T-cell (primary cell): ENCODE results near the gene CARS1. TPM values are rescaled to one million over a fixed set of nuclear protein-coding genes. Genes with fewer than 3 reads are reported as not detected.

Experiments used
- ATAC-seq, 4 experiments: fragments of 200-7000 bp in 3 of 4; fragments of 150-1000 bp in 1 of 4; cut with Tn5 transposase; replicated peaks in 1 of 4; 1 replicate in 3 of 4; 2 replicates in 1 of 4; pipeline ENCODE4 v1.10.0; 2021; ENCODE audit warnings: moderate library complexity in 3 of 4, mild to moderate bottlenecking in 2 of 4, moderate number of reproducible peaks in 1 of 4
- CTCF ChIA-PET, 2 donors: fragments of 300-600 bp; sonication (Branson Sonifier 250); formaldehyde crosslinking; loops; one replicate each; lab custom pipeline; 2022; ENCODE audit warnings: antibody characterized with exemption in 2 of 2; lab: Charles Lee
- POLR2A ChIA-PET, 2 donors: fragments of 300-600 bp; sonication (Branson Sonifier 250); formaldehyde crosslinking; loops; one replicate each; lab custom pipeline; 2022; ENCODE audit warnings: antibody characterized with exemption in 2 of 2; lab: Charles Lee
- DNase-seq, 35 experiments: peaks; one replicate each; pipeline versions ENCODE4 v3.0.0 to v3.0.0-alpha.2; 2013 to 2023
- H3K27ac ChIP-seq: one replicate; pipeline ENCODE4 v1.5.1; 2013; ENCODE audit warnings: low read length
- H3K27me3 ChIP-seq, 2 experiments: replicated peaks in 1 of 2; 1 replicate in 1 of 2; 2 replicates in 1 of 2; pipeline versions ENCODE4 v1.6.1 to v1.7.0; 2013; ENCODE audit warnings: low read length in 1 of 2, mixed read lengths in 1 of 2; ENCODE audit not compliant: control insufficient read depth in 2 of 2, insufficient read depth in 2 of 2; ENCODE audit errors: extremely low read depth in 1 of 2
- H3K36me3 ChIP-seq, 2 donors: 1 replicate in 1 of 2; 2 replicates in 1 of 2; pipeline versions ENCODE4 v1.6.1 to v1.7.0; 2013; ENCODE audit warnings: low read length in 1 of 2; ENCODE audit not compliant: control insufficient read depth in 2 of 2, insufficient read depth in 1 of 2; ENCODE audit errors: extremely low read depth in 1 of 2
- H3K4me1 ChIP-seq, 2 experiments: 1 replicate in 1 of 2; 2 replicates in 1 of 2; pipeline versions ENCODE4 v1.6.1 to v1.7.0; 2013; ENCODE audit warnings: low read length in 2 of 2, mixed read lengths in 1 of 2; ENCODE audit not compliant: insufficient read depth in 2 of 2, control insufficient read depth in 1 of 2; ENCODE audit errors: extremely low read depth in 1 of 2
- H3K4me3 ChIP-seq, 2 donors: 1 replicate in 1 of 2; 2 replicates in 1 of 2; pipeline versions ENCODE4 v1.5.1 to v1.7.0; 2013; ENCODE audit warnings: mild to moderate bottlenecking in 2 of 2, low read length in 1 of 2, moderate library complexity in 1 of 2; ENCODE audit not compliant: control insufficient read depth in 1 of 2; ENCODE audit errors: extremely low read depth in 1 of 2
- H3K9me3 ChIP-seq: 2 replicates; pipeline ENCODE4 v1.7.0; 2013
- H3K27ac Mint-ChIP-seq, 2 donors: one replicate each; pipeline ENCODE4 v1.8.0; 2020 to 2021; ENCODE audit warnings: mild to moderate bottlenecking in 2 of 2, mixed read lengths in 2 of 2
- H3K27me3 Mint-ChIP-seq, 2 donors: one replicate each; pipeline ENCODE4 v1.8.0; 2021 to 2022; ENCODE audit warnings: mixed read lengths in 2 of 2
- H3K36me3 Mint-ChIP-seq: one replicate; pipeline ENCODE4 v1.8.0; 2021; ENCODE audit warnings: mixed read lengths
- H3K4me1 Mint-ChIP-seq, 3 donors: one replicate each; pipeline ENCODE4 v1.8.0; 2020 to 2022; ENCODE audit warnings: mixed read lengths in 3 of 3, mild to moderate bottlenecking in 1 of 3
- H3K4me3 Mint-ChIP-seq, 3 donors: one replicate each; pipeline ENCODE4 v1.8.0; 2020 to 2022; ENCODE audit warnings: mild to moderate bottlenecking in 3 of 3, mixed read lengths in 3 of 3, moderate library complexity in 3 of 3
- H3K9me3 Mint-ChIP-seq, 3 donors: one replicate each; pipeline ENCODE4 v1.8.0; 2020 to 2022; ENCODE audit warnings: mixed read lengths in 3 of 3
- WGBS: methylation state at CpG from one replicate; pipeline ENCODE4 v1.1.5; 2013; ENCODE audit warnings: missing lambda C conversion rate; ENCODE audit not compliant: insufficient coverage; 5-methylcytosine and 5-hydroxymethylcytosine counted together
- total RNA-seq, 35 experiments: library from RNA in 6 of 35; stranded (reverse) in 6 of 35; fragments of 120-200 nt in 1 of 35; gene quantifications; one replicate each; pipeline versions ENCODE4 v1.2.1 to v1.2.4 and lab custom pipeline; 2013 to 2026

Gene CARS1
- total RNA-seq, 5 donors from 2014 or later (not counting 1 experiment from before 2014, with no cell fraction given), result 45.3 to 113 (median 109) TPM

- peaks cover 23 to 46% (median 25%) of the 10 kb centered on the region in 3 donors for H3K4me1 Mint-ChIP-seq
- no peaks in the 10 kb centered on the region for H3K27me3 Mint-ChIP-seq
- Histone ChIP-seq H3K9me3 (no peaks in the 10 kb centered on the region), H3K27ac (no peak overlapping the region), H3K27me3 (no peaks in the 10 kb centered on the region), H3K36me3 (peaks cover 18 to 91% of the 10 kb centered on the region in 2 donors), H3K4me1 (no peaks in the 10 kb centered on the region), H3K4me3 (no peak overlapping the region)
- no peak overlapping the region for H3K27ac Mint-ChIP-seq
- H3K36me3 Mint-ChIP-seq, result peaks cover 75% of the 10 kb centered on the region
- ChIA-PET CTCF (no interaction called here), POLR2A (interaction anchor here (0.7 kb wide), 2 partner anchors 9 to 69 kb away, joined by 3 to 11 read pairs; no protein-coding TSS in a partner anchor)
- no peaks in the 10 kb centered on the region for H3K9me3 Mint-ChIP-seq
- no peak for DNase-seq
- no peak for ATAC-seq
- H3K4me3 Mint-ChIP-seq, result no peak overlapping the region
- WGBS, result 100% methylated on average over 4 of the region's 7 CpGs
Observed at GRCh38 chr11:2963112-2963754, 94.0 kb downstream of the CARS1 start.

DNA sequence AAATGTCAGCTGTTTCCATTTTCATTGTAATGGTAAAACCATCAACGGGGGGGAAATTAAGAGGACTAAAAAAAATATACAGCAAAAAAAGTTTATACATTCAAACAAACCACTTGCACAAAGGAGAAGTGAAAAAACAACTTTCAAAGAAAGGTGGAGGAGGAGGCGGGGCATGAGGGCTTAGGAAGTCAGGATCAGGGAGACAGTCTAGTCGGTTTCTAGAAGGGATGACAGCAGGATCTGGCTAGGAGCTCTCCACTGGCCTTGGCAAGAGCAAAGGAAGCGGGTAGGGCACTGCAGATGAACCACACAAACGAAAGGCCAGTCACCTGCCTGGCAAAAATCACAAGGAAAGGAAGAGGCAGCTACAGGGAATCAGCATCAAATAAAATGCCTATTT lies 96.1 kb downstream of the CARS1 start:
- no peak for DNase-seq
- Histone ChIP-seq H3K36me3 (peaks cover 16 to 94% of the 10 kb centered on the region in 2 donors), H3K27me3 (no peaks in the 10 kb centered on the region), H3K4me3 (no peak overlapping the region), H3K27ac (no peak overlapping the region), H3K4me1 (no peaks in the 10 kb centered on the region), H3K9me3 (no peaks in the 10 kb centered on the region)
- ChIA-PET CTCF (no interaction called here), POLR2A (interaction anchor here in 1 of 2 donors (0.7 kb wide), 1 partner anchor 65 kb away, joined by 4 read pairs; no protein-coding TSS in a partner anchor)
- Mint-ChIP-seq H3K27me3 (no peaks in the 10 kb centered on the region), H3K9me3 (no peaks in the 10 kb centered on the region), H3K27ac (no peak overlapping the region), H3K36me3 (peaks cover 72% of the 10 kb centered on the region), H3K4me3 (no peak overlapping the region), H3K4me1 (peaks cover 18 to 39% (median 20%) of the 10 kb centered on the region in 3 donors)
- WGBS, result 89% methylated on average over 2 of the region's 5 CpGs
- ATAC-seq, result no peak

- no peak overlapping the region for H3K4me3 Mint-ChIP-seq
- ChIA-PET POLR2A (no interaction called here), CTCF (interaction anchor here in 1 of 2 donors (1.2 kb wide), 1 partner anchor 12 kb away, joined by 4 read pairs; no protein-coding TSS in a partner anchor)
- H3K36me3 Mint-ChIP-seq, result peaks cover 73% of the 10 kb centered on the region
- peaks cover 15 to 93% of the 10 kb centered on the region in 2 donors for H3K36me3 ChIP-seq
- no peaks in the 10 kb centered on the region for H3K9me3 ChIP-seq
- no peak overlapping the region for H3K4me3 ChIP-seq
- no peaks in the 10 kb centered on the region for H3K27me3 Mint-ChIP-seq
- DNase-seq (no peak), ATAC-seq (no peak)
- 100% methylated on average over 1 of the region's 7 CpGs for WGBS
- no peak overlapping the region for H3K27ac ChIP-seq
- no peaks in the 10 kb centered on the region for H3K9me3 Mint-ChIP-seq
- no peaks in the 10 kb centered on the region for H3K27me3 ChIP-seq
- H3K27ac Mint-ChIP-seq, result no peak overlapping the region
- peaks cover 18 to 36% (median 23%) of the 10 kb centered on the region in 3 donors for H3K4me1 Mint-ChIP-seq
- no peaks in the 10 kb centered on the region for H3K4me1 ChIP-seq
Observed at GRCh38 chr11:2960139-2960538, 97.1 kb downstream of the CARS1 start.

GRCh38 chr11:2958251-2958650 lies 99.0 kb downstream of the CARS1 start:
- no peaks in the 10 kb centered on the region for H3K27me3 ChIP-seq
- Mint-ChIP-seq H3K36me3 (peaks cover 70% of the 10 kb centered on the region), H3K27me3 (no peaks in the 10 kb centered on the region), H3K9me3 (no peaks in the 10 kb centered on the region), H3K4me1 (peaks cover 16 to 24% (median 22%) of the 10 kb centered on the region in 3 donors), H3K4me3 (no peak overlapping the region), H3K27ac (peak overlapping the region in 1 of 2 donors; percentile 36)
- H3K36me3 ChIP-seq, result peaks cover 10 to 91% of the 10 kb centered on the region in 2 donors
- CTCF ChIA-PET, result no interaction called here
- H3K27ac ChIP-seq, result no peak overlapping the region
- no peaks in the 10 kb centered on the region for H3K9me3 ChIP-seq
- no peak overlapping the region for H3K4me3 ChIP-seq
- WGBS, result 100% methylated on average over 1 of the region's 3 CpGs
- no peak for DNase-seq
- ATAC-seq, result no peak
- POLR2A ChIA-PET, result no interaction called here
- H3K4me1 ChIP-seq, result no peaks in the 10 kb centered on the region

DNA sequence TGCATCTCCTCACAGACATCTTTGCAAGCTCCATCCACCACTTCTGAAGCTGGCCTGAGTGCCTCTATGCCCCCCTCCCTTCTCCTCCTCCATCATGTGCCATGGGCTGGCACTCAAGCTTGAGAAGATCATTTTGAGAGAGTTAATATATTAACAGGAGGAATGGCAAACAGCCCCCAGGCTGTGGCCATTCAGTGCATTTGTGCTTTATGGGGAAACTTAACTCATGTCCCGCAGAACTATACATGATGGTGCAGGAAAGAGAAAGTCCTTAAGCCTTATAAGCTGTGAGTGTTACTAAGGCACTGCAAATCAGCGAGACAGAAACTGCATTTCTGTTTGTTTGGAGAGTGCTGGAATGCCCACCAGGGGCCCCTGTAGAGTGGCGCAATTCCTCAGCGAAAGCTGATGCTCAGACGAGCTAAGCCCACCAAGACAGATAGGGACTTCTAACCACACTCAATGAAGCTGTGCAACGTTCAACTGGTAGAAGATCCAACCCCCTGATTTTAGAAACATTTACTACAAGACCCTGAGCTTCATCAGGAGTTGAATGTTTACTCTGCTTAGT lies 101.2 kb downstream of the CARS1 start:
- H3K4me3 ChIP-seq, result no peak overlapping the region
- H3K27ac ChIP-seq, result no peak overlapping the region
- ATAC-seq, result no peak
- peaks cover 0 to 4% of the 10 kb centered on the region in 2 experiments for H3K4me1 ChIP-seq
- POLR2A ChIA-PET, result interaction anchor here in 1 of 2 donors (0.6 kb wide), 1 partner anchor 27 kb away, joined by 3 read pairs; the partner anchor contains the start of gene PHLDA2
- CTCF ChIA-PET, result interaction anchor here in 1 of 2 donors (0.5 kb wide), 1 partner anchor 722 kb away, joined by 3 read pairs; no protein-coding TSS in a partner anchor
- peaks cover 0 to 31% (median 28%) of the 10 kb centered on the region in 3 donors for H3K4me1 Mint-ChIP-seq
- no peak overlapping the region for H3K4me3 Mint-ChIP-seq
- H3K9me3 Mint-ChIP-seq, result no peaks in the 10 kb centered on the region
- 94% methylated on average over 6 of the region's 6 CpGs for WGBS
- no peaks in the 10 kb centered on the region for H3K27me3 ChIP-seq
- H3K27ac Mint-ChIP-seq, result peak overlapping the region in 1 of 2 donors; percentile 23
- DNase-seq, result no peak
- H3K36me3 ChIP-seq, result peaks cover 26 to 97% of the 10 kb centered on the region in 2 donors
- no peaks in the 10 kb centered on the region for H3K9me3 ChIP-seq
- H3K36me3 Mint-ChIP-seq, result peaks cover 74% of the 10 kb centered on the region
- H3K27me3 Mint-ChIP-seq, result no peaks in the 10 kb centered on the region

DNA sequence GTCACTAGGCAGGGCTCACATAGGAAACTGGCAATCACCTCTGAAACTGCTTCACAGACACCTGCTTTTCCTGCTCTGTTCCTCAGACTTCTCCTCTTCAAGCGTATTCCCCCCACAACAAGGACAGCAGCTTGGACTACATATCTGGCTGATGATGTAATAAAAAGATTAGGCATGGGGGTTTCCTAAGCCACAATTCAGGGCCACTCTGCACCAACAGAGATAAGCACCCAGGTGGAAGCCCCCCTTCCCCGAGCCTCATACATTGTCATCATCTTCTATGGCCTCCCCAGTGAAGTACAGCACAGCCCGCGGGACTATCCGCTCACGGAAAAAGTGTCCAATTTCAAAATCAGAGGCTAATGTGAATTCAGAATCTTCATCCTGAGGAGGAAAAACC lies 103.0 kb downstream of the CARS1 start:
- DNase-seq (no peak), ATAC-seq (no peak)
- Histone ChIP-seq H3K27ac (no peak overlapping the region), H3K36me3 (peaks cover 34 to 97% of the 10 kb centered on the region in 2 donors), H3K4me3 (no peak overlapping the region), H3K27me3 (no peaks in the 10 kb centered on the region), H3K9me3 (no peaks in the 10 kb centered on the region), H3K4me1 (peaks cover 0 to 4% of the 10 kb centered on the region in 2 experiments)
- H3K36me3 Mint-ChIP-seq, result peaks cover 74% of the 10 kb centered on the region
- no peak overlapping the region for H3K27ac Mint-ChIP-seq
- WGBS, result no CpG with 5 or more reads among the region's 6 CpGs
- CTCF ChIA-PET, result no interaction called here
- no peaks in the 10 kb centered on the region for H3K27me3 Mint-ChIP-seq
- POLR2A ChIA-PET, result interaction anchor here (0.5 to 0.9 kb wide), 4 partner anchors 9 to 32 kb away, joined by 3 to 8 read pairs (median 6); no protein-coding TSS in a partner anchor
- no peaks in the 10 kb centered on the region for H3K9me3 Mint-ChIP-seq
- H3K4me3 Mint-ChIP-seq, result no peak overlapping the region
- H3K4me1 Mint-ChIP-seq, result peaks cover 12 to 38% (median 33%) of the 10 kb centered on the region in 3 donors
